ENCODE measurements around the gene TGFA.

DNA sequence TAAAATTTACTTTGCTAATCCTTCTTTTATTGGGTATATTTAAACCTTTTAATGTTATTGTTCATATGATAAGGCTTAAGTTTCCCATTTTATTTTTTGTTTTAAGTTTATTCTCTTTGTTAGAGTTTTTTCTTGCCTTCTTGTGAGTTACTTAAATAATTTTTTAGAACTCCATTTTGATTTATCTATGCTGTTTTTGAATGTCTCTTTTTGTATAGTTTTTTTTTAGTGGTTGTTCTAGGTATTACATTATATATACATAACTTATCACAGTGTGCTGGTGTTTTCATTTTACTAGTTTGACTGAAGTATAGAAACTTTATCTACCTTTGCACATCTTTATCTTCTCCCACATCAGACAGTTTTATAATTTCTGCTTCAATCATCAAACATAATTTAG, 49.4 kb upstream of the TGFA start:
- TF ChIP-seq, protein P1, sequence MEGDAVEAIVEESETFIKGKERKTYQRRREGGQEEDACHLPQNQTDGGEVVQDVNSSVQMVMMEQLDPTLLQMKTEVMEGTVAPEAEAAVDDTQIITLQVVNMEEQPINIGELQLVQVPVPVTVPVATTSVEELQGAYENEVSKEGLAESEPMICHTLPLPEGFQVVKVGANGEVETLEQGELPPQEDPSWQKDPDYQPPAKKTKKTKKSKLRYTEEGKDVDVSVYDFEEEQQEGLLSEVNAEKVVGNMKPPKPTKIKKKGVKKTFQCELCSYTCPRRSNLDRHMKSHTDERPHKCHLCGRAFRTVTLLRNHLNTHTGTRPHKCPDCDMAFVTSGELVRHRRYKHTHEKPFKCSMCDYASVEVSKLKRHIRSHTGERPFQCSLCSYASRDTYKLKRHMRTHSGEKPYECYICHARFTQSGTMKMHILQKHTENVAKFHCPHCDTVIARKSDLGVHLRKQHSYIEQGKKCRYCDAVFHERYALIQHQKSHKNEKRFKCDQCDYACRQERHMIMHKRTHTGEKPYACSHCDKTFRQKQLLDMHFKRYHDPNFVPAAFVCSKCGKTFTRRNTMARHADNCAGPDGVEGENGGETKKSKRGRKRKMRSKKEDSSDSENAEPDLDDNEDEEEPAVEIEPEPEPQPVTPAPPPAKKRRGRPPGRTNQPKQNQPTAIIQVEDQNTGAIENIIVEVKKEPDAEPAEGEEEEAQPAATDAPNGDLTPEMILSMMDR (IDR thresholded peaks at IDR 0.05), result peak in 2 of 6 experiments; percentile 18 to 31
- TF ChIP-seq POLR2A (IDR thresholded peaks at IDR 0.05), result no peak
